Measurements from ENCODE around the gene ADAR. TPM values are rescaled to one million over a fixed set of nuclear protein-coding genes. Genes with fewer than 3 reads are reported as not detected.

The ADAR gene
- total RNA-seq, 1 donor from 2014 or later: 180 TPM

DNA sequence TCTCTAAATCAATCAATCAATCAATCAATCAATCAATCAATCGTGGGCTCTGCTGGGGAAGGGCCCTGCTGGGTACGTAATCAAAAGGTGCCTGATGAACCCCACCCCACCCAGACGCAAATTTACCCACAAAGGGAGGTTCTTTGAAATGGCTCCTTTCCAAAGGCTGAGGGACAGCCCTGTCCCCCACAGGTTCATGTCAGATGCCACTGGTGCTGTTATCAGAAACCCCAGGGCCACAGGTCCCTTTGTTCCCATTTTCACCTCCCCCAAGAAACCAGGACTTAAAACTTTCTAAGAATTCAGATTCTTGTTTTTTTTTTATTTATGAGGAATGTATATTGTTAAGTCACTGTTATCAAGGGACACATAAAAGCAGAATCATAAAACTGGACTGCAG lies 26.2 kb downstream of the ADAR start:
- Mint-ChIP-seq H3K27me3 (no peaks in the 10 kb centered on the region), H3K27ac (no peak overlapping the region), H3K4me3 (no peak overlapping the region), H3K9me3 (no peaks in the 10 kb centered on the region), H3K36me3 (peaks cover 28% of the 10 kb centered on the region), H3K4me1 (ENCODE audit: unreplicated experiment) (no peaks in the 10 kb centered on the region)
- no peak for DNase-seq (ENCODE audit: extremely low spot score, unreplicated experiment)
- TF ChIP-seq, protein P1, sequence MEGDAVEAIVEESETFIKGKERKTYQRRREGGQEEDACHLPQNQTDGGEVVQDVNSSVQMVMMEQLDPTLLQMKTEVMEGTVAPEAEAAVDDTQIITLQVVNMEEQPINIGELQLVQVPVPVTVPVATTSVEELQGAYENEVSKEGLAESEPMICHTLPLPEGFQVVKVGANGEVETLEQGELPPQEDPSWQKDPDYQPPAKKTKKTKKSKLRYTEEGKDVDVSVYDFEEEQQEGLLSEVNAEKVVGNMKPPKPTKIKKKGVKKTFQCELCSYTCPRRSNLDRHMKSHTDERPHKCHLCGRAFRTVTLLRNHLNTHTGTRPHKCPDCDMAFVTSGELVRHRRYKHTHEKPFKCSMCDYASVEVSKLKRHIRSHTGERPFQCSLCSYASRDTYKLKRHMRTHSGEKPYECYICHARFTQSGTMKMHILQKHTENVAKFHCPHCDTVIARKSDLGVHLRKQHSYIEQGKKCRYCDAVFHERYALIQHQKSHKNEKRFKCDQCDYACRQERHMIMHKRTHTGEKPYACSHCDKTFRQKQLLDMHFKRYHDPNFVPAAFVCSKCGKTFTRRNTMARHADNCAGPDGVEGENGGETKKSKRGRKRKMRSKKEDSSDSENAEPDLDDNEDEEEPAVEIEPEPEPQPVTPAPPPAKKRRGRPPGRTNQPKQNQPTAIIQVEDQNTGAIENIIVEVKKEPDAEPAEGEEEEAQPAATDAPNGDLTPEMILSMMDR (conservative IDR thresholded peaks at IDR 0.05): no peak

DNA sequence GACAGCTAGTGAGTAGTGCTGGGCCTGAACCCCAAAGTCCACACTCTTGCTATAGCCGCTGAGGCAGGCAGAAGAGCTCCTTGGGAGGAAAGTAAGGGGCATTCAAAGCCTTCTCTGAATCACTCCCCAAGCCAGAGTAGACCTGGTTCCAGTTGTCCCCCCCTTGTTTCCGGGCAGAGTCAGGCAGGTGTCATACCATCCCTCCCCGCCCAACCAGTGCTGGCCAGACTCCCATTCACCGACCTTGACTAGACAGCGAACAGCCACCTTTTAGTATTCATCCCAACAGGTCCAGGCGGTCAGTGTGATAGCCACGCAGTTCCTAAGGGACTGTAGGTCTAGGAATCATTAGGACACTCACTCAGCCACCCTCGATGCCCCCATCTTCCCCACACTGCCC lies 28.6 kb downstream of the ADAR start:
- Mint-ChIP-seq H3K27me3 (no peaks in the 10 kb centered on the region), H3K4me3 (no peak overlapping the region), H3K36me3 (peaks cover 10% of the 10 kb centered on the region), H3K9me3 (no peaks in the 10 kb centered on the region), H3K27ac (peak overlapping the region; percentile 9), H3K4me1 (ENCODE audit: unreplicated experiment) (peaks cover 11% of the 10 kb centered on the region)
- TF ChIP-seq, protein P1 (conservative IDR thresholded peaks at IDR 0.05): no peak
- no peak for DNase-seq (ENCODE audit: extremely low spot score, unreplicated experiment)

- TF ChIP-seq, protein P1 (conservative IDR thresholded peaks at IDR 0.05): no peak
- no peak for DNase-seq (ENCODE audit: extremely low spot score, unreplicated experiment)
- peaks cover 3% of the 10 kb centered on the region for H3K36me3 Mint-ChIP-seq
Observed at GRCh38 chr1:154578058-154578418, 29.9 kb downstream of the ADAR start.

DNA sequence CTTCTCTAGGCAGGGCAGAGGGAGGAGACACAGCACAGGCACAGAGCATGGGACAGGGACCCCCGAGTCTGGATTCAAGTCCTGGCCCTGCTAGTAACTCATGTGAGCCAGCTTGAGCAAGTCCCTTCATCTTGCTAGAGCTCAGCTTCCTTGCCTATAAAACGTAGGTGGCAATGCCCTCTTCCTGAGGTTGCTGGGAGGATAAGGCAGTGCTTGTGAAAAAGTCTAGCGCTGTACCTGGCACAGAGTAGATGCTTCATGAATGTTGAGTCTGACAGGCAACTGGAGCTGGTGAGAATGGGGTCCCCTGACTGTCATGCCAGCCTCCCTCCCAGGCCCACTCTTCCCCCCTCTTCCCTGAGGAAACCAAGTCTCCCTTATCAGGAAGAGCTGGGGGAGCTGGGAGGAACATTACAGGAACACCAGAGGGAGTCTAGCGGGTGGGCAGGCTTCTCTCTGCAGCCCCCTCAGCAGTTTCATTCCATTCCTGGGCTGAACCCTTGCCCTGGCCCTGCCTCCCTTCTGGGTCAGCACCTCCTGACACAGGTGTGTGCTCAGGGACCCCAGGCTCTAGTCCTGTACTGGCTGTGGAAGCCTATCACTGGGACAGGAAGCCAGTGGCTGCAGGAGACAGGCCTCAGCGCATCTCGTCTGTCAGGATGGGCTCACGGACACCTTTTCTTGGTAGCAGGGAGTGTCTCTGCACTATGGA lies 30.5 kb downstream of the ADAR start:
- no peak overlapping the region for H3K27ac Mint-ChIP-seq
- no peak overlapping the region for H3K4me3 Mint-ChIP-seq
- peaks cover 19% of the 10 kb centered on the region for H3K4me1 Mint-ChIP-seq (ENCODE audit: unreplicated experiment)
- no peak for DNase-seq (ENCODE audit: extremely low spot score, unreplicated experiment)
- peaks cover 3% of the 10 kb centered on the region for H3K36me3 Mint-ChIP-seq
- H3K27me3 Mint-ChIP-seq: no peaks in the 10 kb centered on the region
- TF ChIP-seq, protein P1 (conservative IDR thresholded peaks at IDR 0.05): no peak
- H3K9me3 Mint-ChIP-seq: no peaks in the 10 kb centered on the region

More at GRCh38 chr1:154578058-154578418, 29.9 kb downstream of the ADAR start:
- H3K9me3 Mint-ChIP-seq: no peaks in the 10 kb centered on the region
- H3K27me3 Mint-ChIP-seq: no peaks in the 10 kb centered on the region
- H3K27ac Mint-ChIP-seq: no peak overlapping the region
- H3K4me3 Mint-ChIP-seq: no peak overlapping the region
- peaks cover 18% of the 10 kb centered on the region for H3K4me1 Mint-ChIP-seq (ENCODE audit: unreplicated experiment)

DNA sequence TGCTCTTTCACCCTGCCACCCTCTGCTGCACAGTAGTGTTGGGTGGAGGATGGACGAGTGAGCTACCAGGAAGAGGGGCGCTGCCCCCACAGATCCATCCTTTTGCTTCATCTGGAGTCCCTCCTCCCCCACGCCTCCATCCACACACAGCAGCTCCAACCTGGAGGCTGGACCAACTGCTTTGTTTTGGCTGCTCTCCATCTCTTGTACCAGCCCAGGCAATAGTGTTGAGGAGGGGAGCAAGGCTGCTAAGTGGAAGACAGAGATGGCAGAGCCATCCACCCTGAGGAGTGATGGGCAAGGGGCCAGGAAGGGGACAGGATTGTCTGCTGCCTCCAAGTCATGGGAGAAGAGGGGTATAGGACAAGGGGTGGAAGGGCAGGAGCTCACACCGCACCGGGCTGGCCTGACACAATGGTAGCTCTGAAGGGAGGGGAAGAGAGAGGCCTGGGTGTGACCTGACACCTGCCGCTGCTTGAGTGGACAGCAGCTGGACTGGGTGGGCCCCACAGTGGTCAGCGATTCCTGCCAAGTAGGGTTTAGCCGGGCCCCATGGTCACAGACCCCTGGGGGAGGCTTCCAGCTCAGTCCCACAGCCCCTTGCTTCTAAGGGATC lies 31.9 kb downstream of the ADAR start:
- Mint-ChIP-seq H3K4me3 (no peak overlapping the region), H3K27me3 (peaks cover 3% of the 10 kb centered on the region), H3K4me1 (ENCODE audit: unreplicated experiment) (peaks cover 19% of the 10 kb centered on the region), H3K36me3 (peaks cover 2% of the 10 kb centered on the region), H3K9me3 (no peaks in the 10 kb centered on the region), H3K27ac (no peak overlapping the region)
- TF ChIP-seq, protein P1 (conservative IDR thresholded peaks at IDR 0.05): no peak
- DNase-seq (ENCODE audit: extremely low spot score, unreplicated experiment): no peak

Data from type B pancreatic cell (in vitro differentiated cells).